OCI-LY3 (cell line): ENCODE data around the gene HTRA1.

Experiments
- CTCF ChIP-seq: fragments of 200-600, 300-600 bp; sonication (generic); IDR thresholded peaks from 2 replicates; pipeline ENCODE4 v1.5.1; 2014; ENCODE audit warnings: antibody characterized with exemption, low read length, low read depth
- EZH2phosphoT487 ChIP-seq: fragments of 200-600 bp; shearing (Covaris generic); IDR thresholded peaks from 2 replicates; pipeline ENCODE4 v1.6.1; 2018; ENCODE audit warnings: antibody characterized with exemption, mixed run types, low read depth

GRCh38 chr10:122497241-122497640 is 35.9 kb downstream of the HTRA1 start:
- no peak for TF ChIP-seq CTCF
- no peak for TF ChIP-seq EZH2phosphoT487
